ENCODE measurements around the gene ADCY3. TPM values are rescaled to one million over a fixed set of nuclear protein-coding genes. Genes with fewer than 3 reads are reported as not detected.
"Not testable (repeated sequence)": the region's sequence is repeated elsewhere in the genome, so short reads cannot be mapped to it uniquely, and the experiment has no call there.

Gene ADCY3
- total RNA-seq, 2 experiments from 2014 or later = 28.1 to 31.4 TPM

DNA sequence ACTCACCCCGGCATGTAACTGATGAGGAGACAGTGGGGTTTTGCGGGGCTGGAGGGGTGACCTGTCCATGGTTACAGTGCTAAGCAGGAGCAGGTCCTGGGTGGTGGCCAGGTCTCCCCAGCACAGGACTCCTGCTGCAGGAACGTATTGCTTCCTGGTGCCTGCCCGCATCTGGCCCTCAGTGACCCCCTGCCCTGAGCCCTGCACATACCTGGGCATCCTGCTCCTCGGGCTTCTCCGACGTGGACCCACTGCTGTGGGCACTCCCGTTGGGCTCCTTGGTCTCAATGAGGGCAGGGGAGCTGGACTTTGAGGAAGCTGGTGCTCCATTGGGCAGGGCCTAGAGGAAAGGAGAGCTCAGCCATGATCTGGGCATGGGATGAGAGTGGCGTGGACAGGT, 83.3 kb downstream of the ADCY3 start:
- no peak overlapping the region for H3K27ac Mint-ChIP-seq

DNA sequence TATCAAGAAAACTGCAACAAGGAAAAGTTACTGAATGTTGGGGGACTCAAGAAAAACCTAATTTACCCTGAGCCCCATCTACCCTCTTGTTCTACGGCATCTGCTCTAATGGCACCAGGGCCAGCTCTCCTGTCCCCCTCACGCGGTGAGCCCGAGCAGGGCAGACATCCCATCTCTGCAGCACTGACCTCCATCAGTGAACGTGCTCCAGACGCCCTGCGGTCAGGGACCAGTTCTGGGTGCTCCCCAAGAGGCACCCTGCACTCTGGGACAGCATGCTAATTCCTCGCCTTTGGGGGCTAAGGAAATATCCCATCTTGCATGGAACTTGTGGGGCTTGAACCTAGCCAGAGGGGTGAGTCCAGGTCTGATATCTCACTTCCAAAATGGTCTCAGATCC, 83.8 kb downstream of the ADCY3 start:
- H3K4me1 ChIP-seq (ENCODE audit: insufficient read depth, low read length) = no peaks in the 10 kb centered on the region
- CTCF ChIA-PET = no interaction called here
- Mint-ChIP-seq H3K27ac (no peak overlapping the region), H3K27me3 (no peaks in the 10 kb centered on the region), H3K4me3 (no peak overlapping the region), H3K9me3 (no peaks in the 10 kb centered on the region), H3K36me3 (ENCODE audit: low read depth) (peaks cover 25% of the 10 kb centered on the region), H3K4me1 (ENCODE audit: low read depth) (no peaks in the 10 kb centered on the region)
- H3K9me3 ChIP-seq (ENCODE audit: control insufficient read depth in 1 of 2, insufficient read depth in 1 of 2, low read length in 2 of 2) = no peaks in the 10 kb centered on the region
- no peaks in the 10 kb centered on the region for H3K27me3 ChIP-seq (ENCODE audit: control insufficient read depth in 1 of 2, insufficient read depth in 2 of 2, low read length in 2 of 2)
- no peak overlapping the region for H3K4me3 ChIP-seq (ENCODE audit: low read length)
- H3K27ac ChIP-seq (ENCODE audit: low read depth in 1 of 2, low read length in 2 of 2) = no peak overlapping the region
- intact Hi-C loops (cut with DNase I, micrococcal nuclease) = no loop called here
- POLR2A ChIA-PET = no interaction called here
- TF ChIP-seq, protein P1, sequence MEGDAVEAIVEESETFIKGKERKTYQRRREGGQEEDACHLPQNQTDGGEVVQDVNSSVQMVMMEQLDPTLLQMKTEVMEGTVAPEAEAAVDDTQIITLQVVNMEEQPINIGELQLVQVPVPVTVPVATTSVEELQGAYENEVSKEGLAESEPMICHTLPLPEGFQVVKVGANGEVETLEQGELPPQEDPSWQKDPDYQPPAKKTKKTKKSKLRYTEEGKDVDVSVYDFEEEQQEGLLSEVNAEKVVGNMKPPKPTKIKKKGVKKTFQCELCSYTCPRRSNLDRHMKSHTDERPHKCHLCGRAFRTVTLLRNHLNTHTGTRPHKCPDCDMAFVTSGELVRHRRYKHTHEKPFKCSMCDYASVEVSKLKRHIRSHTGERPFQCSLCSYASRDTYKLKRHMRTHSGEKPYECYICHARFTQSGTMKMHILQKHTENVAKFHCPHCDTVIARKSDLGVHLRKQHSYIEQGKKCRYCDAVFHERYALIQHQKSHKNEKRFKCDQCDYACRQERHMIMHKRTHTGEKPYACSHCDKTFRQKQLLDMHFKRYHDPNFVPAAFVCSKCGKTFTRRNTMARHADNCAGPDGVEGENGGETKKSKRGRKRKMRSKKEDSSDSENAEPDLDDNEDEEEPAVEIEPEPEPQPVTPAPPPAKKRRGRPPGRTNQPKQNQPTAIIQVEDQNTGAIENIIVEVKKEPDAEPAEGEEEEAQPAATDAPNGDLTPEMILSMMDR (IDR thresholded peaks at IDR 0.05) = no peak
- no peak for DNase-seq
- H3K36me3 ChIP-seq (ENCODE audit: insufficient read depth, low read length) = peaks cover 36% of the 10 kb centered on the region
- ATAC-seq (ENCODE audit: poor library complexity) = no peak

More for the DNA sequence above, 83.3 kb downstream of the ADCY3 start:
- intact Hi-C loops (cut with DNase I, micrococcal nuclease) = no loop called here
- no peak overlapping the region for H3K27ac ChIP-seq (ENCODE audit: low read depth in 1 of 2, low read length in 2 of 2)
- H3K27me3 ChIP-seq (ENCODE audit: control insufficient read depth in 1 of 2, insufficient read depth in 2 of 2, low read length in 2 of 2) = no peaks in the 10 kb centered on the region
- DNase-seq (no peak), ATAC-seq (ENCODE audit: poor library complexity) (no peak)
- H3K9me3 ChIP-seq (ENCODE audit: control insufficient read depth in 1 of 2, insufficient read depth in 1 of 2, low read length in 2 of 2) = no peaks in the 10 kb centered on the region
- H3K36me3 ChIP-seq (ENCODE audit: insufficient read depth, low read length) = peaks cover 37% of the 10 kb centered on the region
- TF ChIP-seq, protein P1 (IDR thresholded peaks at IDR 0.05) = no peak
- H3K4me3 ChIP-seq (ENCODE audit: low read length) = no peak overlapping the region
- Mint-ChIP-seq H3K4me3 (no peak overlapping the region), H3K9me3 (no peaks in the 10 kb centered on the region), H3K36me3 (ENCODE audit: low read depth) (peaks cover 25% of the 10 kb centered on the region), H3K4me1 (ENCODE audit: low read depth) (no peaks in the 10 kb centered on the region), H3K27me3 (no peaks in the 10 kb centered on the region)
- ChIA-PET POLR2A (no interaction called here), CTCF (interaction anchor here (1.2 kb wide), 1 partner anchor 9 kb away, joined by 3 read pairs; no protein-coding TSS in a partner anchor)
- no peaks in the 10 kb centered on the region for H3K4me1 ChIP-seq (ENCODE audit: insufficient read depth, low read length)

DNA sequence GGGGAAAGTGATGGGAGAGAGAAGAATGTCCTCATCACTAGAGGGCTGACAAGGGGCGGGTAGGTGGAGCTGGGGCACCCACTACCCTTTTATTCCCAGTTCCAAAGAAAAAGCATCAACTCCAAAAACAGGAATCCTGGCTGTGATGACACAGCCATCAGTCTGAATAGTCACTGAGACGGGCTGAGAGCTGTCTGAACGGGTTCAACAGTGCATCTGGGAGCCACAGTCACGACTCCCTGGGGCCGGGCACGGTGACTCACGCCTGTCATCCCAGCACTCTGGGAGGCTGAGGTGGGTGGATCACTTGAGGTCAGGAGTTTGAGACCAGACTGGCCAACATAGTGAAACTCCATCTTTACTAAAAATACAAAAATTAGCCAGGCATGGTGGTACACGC, 84.6 kb downstream of the ADCY3 start:
- H3K9me3 ChIP-seq (ENCODE audit: control insufficient read depth in 1 of 2, insufficient read depth in 1 of 2, low read length in 2 of 2); POLR2A ChIA-PET; H3K27me3 Mint-ChIP-seq; H3K9me3 Mint-ChIP-seq; ATAC-seq (ENCODE audit: poor library complexity); H3K4me3 ChIP-seq (ENCODE audit: low read length); H3K27me3 ChIP-seq (ENCODE audit: control insufficient read depth in 1 of 2, insufficient read depth in 2 of 2, low read length in 2 of 2); CTCF ChIA-PET; H3K4me1 ChIP-seq (ENCODE audit: insufficient read depth, low read length); DNase-seq; H3K4me3 Mint-ChIP-seq; intact Hi-C loops (cut with DNase I, micrococcal nuclease); H3K27ac Mint-ChIP-seq; H3K4me1 Mint-ChIP-seq (ENCODE audit: low read depth); H3K27ac ChIP-seq (ENCODE audit: low read depth in 1 of 2, low read length in 2 of 2): not testable (repeated sequence)
- H3K36me3 ChIP-seq (ENCODE audit: insufficient read depth, low read length) = peaks cover 31% of the 10 kb centered on the region
- peaks cover 21% of the 10 kb centered on the region for H3K36me3 Mint-ChIP-seq (ENCODE audit: low read depth)

DNA sequence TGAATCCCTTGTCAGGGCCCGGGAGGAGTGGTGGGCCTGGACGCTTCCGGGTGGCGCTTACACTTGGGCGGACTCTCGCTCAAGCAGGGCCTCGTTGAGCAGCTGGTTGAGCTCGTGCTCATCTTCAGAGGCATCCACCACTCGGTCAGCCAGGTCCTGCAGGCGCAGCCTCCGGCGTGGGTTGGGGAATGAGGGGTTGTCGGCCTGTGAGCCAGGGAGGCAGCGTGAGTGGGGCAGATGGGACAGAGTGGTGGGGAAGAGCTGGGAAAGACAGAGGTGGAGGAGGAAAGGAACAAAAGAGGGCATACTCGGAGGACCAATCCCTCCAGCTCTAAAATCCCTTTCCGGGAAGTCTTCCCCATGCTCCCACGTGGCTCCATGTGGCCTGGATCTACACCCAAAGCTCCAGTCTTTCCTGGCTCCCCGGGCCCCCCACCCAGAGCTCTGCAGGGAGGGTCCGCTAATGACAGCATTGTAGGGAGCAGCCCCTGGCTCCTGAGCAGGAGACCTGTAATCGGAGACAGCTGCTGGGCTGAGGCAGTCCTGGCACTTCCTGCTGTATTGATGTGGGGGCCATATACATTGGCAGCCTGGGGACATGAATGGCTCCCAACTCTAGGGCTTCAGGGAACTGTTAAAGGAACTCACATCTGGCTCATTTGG, 85.2 kb downstream of the ADCY3 start:
- no peaks in the 10 kb centered on the region for H3K9me3 ChIP-seq (ENCODE audit: control insufficient read depth in 1 of 2, insufficient read depth in 1 of 2, low read length in 2 of 2)
- H3K27me3 ChIP-seq (ENCODE audit: control insufficient read depth in 1 of 2, insufficient read depth in 2 of 2, low read length in 2 of 2) = no peaks in the 10 kb centered on the region
- Mint-ChIP-seq H3K27me3 (no peaks in the 10 kb centered on the region), H3K9me3 (no peaks in the 10 kb centered on the region), H3K36me3 (ENCODE audit: low read depth) (peaks cover 21% of the 10 kb centered on the region), H3K27ac (no peak overlapping the region), H3K4me1 (ENCODE audit: low read depth) (no peaks in the 10 kb centered on the region), H3K4me3 (no peak overlapping the region)
- no peak overlapping the region for H3K4me3 ChIP-seq (ENCODE audit: low read length)
- TF ChIP-seq, protein P1 (IDR thresholded peaks at IDR 0.05) = no peak
- ChIA-PET CTCF (no interaction called here), POLR2A (no interaction called here)
- no peaks in the 10 kb centered on the region for H3K4me1 ChIP-seq (ENCODE audit: insufficient read depth, low read length)
- intact Hi-C loops (cut with DNase I, micrococcal nuclease) = no loop called here
- DNase-seq (no peak), ATAC-seq (ENCODE audit: poor library complexity) (no peak)
- H3K36me3 ChIP-seq (ENCODE audit: insufficient read depth, low read length) = peaks cover 30% of the 10 kb centered on the region
- H3K27ac ChIP-seq (ENCODE audit: low read depth in 1 of 2, low read length in 2 of 2) = no peak overlapping the region
